G401 (cell line): ENCODE measurements around the gene TBX1. TPM values are rescaled to one million over a fixed set of nuclear protein-coding genes. Genes with fewer than 3 reads are reported as not detected.
"Not testable (repeated sequence)": the region's sequence is repeated elsewhere in the genome, so short reads cannot be mapped to it uniquely, and the experiment has no call there.

Source experiments
- DNase-seq: peaks from one replicate; pipeline ENCODE4 v3.0.0-alpha.2; 2015; ENCODE audit warnings: low spot score
- in situ Hi-C: cut with HindIII; loops from 2 replicates; pipeline ENCODE4 v1.10.0; 2016; ENCODE audit warnings: low sequenced_read_pairs, mixed read lengths
- total RNA-seq: library from RNA; depleted of rRNA; stranded (reverse); fragments of >200 nt; shearing (Covaris generic); gene quantifications from 2 replicates; pipeline ENCODE4 v1.2.3, GENCODE V29; 2014

Gene TBX1
- total RNA-seq, 1 experiment from 2014 or later, result 32.1 TPM

DNA sequence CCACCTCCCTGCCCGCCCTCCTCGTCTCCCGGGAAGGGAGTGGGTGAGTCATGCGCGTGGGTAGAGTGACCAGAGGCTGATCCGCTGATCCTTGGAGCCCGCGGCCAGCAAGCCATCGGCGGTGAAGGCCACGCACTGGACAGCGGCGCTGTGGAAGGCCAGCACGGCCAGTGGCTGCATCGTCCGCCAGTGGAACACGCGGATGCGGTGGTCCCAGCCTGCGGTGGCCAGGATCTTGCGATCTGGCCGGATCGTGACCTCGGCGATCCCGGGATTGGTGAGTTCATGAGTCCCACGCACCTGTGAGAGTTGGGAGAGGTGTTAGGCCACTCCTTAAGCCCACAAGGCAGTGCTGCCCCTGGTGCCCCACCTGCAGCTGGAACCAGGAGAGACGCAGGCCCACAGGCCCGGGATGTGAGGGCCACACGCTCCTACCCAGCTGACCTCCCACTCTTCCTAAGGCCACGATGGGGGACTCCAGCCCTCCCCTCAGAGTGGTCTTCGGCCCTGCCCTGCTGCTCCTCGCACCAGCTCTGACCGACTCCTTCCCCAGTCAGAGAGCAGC lies 28.2 kb downstream of the TBX1 start:
- DNase-seq, result no peak
- in situ Hi-C loops, result no loop called here

DNA sequence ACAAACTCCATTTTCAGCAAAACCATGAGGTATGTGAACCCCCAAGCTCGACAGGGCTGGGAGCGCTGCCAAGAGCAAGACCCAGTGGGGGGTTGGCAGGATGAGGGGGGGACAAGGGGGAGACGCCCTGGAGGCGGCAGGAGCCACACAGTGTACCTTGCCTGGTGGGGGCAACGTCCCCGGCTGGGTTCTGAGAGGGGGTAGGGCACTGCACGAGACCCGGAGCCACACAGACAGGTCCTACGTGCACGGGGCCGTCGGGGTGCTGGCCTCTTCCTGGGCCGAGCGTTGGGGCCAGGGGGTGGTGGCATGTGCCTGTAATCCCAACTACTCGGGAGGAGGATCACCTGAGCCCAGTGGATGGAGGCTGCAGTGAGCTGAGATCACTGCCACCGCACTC lies 28.8 kb downstream of the TBX1 start:
- in situ Hi-C loops, result no loop called here
- DNase-seq, result no peak

DNA sequence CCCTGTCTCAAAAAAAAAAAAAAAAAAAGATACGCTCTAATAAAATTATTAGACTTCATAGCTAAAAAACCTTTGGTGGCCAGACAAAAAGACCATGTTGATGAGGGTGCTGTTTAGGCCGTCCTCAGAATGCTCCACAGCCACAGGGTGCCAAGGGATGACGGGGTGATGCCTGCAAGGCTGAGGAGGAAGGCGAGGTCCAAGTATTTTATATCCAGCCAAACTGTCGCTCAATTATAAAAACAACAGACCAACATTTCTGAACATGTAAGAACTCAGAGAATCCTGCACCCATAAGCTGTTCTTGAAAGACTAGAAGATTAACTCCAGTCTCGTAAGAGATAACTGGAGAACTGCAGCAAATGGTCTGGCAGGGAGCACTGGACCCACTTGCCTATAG lies 29.2 kb downstream of the TBX1 start:
- in situ Hi-C loops, result no loop called here
- DNase-seq, result no peak

DNA sequence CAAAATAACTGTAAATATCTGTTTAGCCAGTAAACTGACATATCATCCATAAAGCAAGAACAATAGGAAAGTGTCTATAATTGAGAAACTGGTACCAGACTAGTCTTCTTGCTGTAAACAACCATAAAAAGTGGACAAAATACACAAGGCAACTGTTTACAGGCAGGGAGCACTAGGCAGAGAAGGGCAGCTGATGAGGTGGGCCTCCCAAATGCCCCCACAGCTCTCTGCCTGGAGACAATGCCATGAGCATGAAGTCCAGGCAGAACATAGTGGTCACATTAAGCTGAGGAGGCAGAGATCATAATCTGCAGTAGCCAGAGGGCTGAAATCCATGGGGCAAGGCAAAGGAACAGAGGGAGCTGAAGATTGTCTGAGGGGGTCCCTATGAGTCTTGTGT lies 30.7 kb downstream of the TBX1 start:
- in situ Hi-C loops, result no loop called here

DNA sequence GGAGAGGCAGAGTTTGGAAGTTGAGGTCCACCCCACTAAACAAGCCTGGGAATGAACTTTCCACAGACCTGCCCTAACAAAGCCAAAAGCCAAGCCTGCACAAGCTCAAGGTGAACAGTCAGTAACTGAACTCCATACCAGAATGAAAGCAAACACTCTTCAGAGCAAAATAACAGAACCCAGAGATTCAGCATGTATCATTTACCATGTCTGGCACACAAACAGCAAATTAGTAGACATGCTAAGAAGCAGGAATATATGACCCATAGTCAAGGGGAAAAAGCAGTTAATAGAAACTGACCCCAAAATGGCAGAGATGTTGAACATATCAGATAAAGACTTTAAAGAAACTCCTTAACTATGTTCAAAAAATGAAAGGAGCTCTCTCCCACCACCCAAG lies 31.3 kb downstream of the TBX1 start:
- in situ Hi-C loops, result no loop called here
- no peak for DNase-seq

More for the DNA sequence above, 30.7 kb downstream of the TBX1 start:
- no peak for DNase-seq

DNA sequence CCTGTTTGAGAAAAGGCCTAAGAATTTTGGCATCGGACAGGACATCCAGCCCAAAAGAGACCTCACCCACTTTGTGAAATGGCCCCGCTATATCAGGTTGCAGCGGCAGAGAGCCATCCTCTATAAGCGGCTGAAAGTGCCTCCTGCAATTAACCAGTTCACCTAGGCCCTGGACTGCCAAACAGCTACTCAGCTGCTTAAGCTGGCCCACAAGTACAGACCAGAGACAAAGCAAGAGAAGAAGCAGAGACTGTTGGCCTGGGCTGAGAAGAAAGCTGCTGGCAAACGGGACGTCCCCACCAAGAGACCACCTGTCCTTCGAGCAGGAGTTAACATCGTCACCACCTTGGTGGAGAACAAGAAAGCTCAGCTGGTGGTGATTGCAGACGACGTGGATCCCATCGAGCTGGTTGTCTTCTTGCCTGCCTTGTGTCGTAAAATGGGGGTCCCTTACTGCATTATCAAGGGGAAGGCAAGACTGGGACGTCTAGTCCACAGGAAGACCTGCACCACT lies 31.9 kb downstream of the TBX1 start:
- DNase-seq, in situ Hi-C loops: not testable (repeated sequence)

DNA sequence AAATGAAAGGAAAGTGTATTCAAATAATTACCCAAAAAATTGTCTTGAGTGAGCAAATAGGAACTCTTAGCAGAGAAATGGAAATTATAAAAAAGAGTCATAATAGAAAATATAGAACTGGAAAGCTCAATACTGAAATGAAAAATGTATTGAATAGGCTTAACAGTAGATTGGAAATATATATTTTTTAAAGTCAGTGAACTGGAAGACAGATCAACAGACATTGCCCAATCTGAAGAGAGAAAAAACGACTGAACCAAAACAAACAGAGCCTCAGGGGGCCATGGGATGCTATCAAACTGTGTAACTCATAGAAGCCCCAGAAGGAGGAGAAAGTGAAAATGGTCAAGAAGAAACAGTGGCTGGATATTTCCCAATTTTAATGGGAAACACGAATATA lies 32.6 kb downstream of the TBX1 start:
- no peak for DNase-seq
- in situ Hi-C loops, result no loop called here

DNA sequence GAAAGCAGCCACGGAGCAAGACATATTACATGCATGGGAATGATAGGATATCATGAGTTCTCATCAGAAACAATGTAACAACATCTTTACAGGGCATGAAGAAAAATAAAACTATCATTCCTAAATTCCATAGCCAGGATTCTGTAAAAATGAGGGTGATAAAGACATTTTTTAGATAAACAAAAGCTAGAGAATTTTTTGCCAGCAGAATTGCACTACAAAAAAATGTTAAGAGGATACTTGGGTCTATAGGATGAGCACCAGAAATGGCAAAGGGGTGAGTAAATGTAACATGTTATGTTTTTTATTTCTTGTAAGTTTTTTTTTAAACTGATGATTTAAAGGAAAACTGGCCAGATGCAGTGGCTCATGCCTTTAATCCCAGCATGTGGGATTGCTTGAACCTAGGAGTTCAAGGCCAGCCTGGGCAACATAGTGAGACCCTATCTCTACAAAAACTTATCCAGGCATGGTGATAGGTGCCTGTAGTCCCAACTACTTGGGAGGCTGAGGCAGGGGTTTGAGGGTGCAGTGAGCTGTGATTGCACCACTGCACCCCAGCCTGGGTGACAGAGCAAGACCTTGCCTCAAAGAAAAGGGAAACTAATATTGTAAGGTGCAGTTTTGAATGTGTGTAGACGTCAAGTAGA lies 33.2 kb downstream of the TBX1 start:
- in situ Hi-C loops, result no loop called here
- no peak for DNase-seq

DNA sequence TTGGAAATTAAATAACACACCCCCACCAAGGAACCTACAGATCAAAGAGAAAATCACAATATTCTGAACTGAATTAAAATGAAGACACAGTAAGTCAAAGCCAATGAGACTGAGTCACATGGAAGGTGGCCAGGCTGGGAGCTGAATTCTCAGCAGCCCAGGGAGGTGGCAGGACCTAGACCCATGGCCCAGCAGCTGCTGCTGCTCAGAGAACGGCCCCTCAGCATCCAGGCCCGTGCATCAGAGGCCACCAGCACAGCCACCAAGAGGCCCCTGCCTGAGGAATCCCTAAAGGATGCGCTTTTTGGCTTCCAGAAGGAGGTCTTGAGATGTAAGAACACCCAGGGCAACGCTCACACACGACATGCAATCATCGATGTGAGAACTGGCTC lies 35.0 kb downstream of the TBX1 start:
- in situ Hi-C loops, result no loop called here
- no peak for DNase-seq

DNA sequence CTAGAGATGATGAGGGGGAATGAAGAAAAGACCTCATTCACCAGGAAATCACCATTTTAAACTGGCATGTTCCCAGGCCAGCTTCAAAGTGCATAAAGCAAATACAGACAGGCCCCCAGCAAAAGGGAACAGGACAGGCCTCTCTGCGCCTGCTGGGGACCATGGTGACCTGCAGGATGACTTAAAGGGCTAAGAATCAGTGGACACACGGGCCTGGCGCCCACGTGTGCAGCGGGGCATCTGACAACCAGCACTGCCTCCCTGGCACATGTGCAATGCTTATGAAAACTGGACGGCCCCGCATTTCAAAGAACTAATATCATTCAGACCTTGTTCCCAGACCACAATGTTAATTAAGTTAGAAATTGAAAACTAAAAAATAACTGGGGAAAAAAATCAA lies 35.6 kb downstream of the TBX1 start:
- DNase-seq, result no peak
- in situ Hi-C loops, result no loop called here

DNA sequence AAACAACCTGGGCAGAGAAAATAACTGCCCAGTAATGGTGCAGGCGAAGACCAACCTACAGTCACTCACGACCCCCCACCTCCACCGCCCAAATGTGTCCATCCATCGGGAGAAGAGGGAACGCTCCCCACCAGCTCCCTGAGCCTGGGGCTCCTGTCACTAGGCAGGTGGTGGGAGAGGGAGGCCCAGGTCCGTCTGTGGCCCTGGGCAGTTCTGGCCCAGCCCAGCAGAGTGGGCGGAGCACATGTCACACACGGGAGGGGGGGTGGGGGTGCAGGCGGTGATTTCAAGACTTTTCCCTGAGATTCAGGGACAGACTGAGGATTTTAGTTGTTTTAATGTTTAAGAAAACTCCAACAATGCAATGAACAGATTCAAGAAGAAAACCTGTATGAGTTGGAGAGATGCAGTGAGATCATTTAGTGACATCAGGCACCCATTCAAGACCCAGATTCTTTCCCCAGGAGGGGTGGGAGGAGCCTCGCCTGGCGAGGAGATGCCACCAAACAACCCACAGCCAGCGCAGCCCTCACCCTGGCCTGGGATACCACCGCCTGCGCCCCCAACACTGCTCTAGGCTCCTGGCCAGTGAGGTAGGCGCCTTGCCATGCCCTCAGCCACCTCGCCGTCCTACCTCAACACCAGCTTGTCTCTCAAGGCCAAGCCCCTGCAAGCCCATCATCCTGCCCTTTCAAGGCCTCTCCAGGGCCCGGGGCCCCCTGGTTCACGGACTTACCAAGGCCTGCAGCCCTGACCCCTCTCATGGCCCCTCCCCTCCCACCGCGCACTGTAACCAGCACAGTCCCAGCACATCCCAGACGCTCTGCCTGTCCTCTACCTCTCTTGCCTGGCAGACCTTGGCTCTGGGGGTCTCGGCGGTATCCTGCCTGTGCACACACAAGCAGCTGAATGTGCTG lies 36.8 kb downstream of the TBX1 start:
- no peak for DNase-seq
- in situ Hi-C loops, result no loop called here

DNA sequence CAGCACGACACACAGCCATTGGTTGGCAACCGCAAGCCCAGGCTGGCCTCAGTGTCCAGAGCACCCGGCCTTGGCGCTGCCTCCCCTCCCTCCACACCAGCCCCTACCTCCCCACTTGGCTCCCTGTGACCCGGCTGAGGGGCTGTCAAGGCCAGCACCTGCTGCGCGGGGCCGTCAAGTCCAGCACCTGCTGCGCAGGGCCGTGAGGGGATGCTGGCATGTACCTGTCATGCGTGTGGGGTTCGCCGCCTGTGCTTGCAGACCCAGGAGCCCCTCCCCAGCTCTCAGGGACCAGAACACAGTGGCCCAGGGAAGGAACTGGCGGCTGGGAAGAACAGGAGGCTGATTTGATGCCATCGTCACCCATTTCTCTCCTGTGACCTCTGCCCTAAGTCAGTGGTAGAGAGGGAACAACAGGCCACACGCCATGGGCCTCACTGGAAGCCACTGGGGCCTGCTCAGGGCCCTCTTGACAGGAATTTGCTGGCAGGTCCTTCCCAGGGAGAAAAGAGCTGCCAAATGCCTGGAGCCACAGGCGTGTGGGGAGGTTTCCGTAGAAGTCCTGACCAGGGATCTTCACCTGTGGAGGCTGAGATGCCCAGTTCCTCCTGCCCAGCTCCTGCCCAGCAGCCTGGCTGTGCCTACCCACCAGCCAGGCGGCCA lies 37.6 kb downstream of the TBX1 start:
- in situ Hi-C loops, result no loop called here
- DNase-seq, result no peak

DNA sequence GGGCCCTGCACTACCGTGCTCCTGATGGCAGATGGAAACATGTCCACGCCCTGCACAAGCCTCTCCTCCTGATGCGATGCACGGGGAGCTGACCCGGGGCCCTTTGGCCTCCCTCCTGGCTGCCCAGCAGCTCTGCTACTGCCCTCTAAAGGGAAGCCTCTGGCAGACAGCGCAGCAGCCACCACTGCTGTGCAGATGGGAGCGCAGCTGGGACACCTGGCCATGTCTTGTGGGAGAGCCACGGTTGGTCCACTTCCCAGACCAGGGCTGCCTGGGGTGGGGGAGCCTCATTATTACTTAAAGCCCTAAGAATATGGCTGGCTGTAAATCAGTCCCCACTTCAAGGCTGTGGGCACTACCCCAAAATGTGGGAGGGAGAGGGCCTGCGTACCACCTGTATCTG lies 38.3 kb downstream of the TBX1 start:
- in situ Hi-C loops, result no loop called here
- DNase-seq, result no peak

DNA sequence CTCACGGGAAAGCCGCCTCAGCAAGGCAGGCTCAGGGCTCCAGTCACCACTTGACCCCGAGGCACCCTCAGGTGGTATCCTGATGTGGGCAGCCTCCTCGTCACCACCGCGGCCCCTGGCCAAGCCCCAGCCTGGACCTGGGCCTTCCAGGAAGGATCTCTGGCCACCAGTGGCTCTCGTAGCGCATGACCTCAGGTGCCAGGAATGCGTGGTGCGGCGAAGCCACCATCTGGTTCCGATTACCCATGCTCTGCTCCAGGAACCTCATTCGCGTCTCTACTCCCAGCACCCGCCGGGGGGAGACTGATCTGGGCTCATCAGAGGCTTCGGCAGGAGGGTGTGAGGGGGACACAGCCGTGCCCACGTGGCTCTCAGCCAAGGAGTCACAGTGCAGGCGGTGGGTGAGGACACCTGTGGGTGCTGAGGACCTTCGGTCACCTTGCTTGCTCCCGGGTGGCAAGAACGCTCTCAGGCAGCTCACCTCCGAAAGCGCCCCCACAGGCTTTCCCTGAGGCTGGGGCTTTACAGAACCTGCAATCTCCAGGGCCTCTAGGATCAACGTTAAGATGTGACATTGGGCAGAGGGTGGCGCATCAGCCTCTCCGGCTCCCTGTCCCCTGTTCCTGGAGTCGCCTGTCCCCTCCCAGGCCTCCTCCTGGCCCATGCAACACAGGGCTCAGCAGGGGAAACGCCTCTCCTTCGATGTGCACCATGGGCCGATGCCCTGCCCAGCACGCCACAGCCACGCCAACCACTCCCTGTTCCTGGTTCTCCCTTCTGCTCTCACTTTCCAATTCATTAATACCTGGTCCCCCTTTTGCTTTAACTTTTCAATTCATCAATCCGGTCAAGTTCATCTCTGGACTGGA lies 39.0 kb downstream of the TBX1 start:
- DNase-seq, result peak; percentile 33
- in situ Hi-C loops, result no loop called here

DNA sequence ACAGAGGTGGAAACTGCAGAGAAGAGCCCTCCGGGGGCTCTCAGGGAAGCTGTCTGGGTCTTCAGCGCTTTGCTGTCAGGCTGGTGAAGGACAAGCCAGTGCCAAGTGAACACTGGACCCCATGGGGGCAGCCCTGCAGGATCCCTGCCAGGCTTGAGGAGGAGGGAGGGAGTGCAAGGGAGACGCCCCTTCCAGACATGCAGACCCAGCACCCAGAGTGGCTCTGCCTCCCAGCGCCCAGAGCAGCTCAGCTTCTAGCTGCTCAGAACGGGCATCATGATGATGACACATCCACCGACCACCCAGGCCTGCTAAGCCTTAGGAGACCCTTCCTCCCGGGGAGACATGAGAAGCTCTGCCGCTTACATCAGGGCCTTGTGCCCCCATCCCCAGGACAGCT lies 39.7 kb downstream of the TBX1 start:
- in situ Hi-C loops, result no loop called here
- DNase-seq, result no peak

DNA sequence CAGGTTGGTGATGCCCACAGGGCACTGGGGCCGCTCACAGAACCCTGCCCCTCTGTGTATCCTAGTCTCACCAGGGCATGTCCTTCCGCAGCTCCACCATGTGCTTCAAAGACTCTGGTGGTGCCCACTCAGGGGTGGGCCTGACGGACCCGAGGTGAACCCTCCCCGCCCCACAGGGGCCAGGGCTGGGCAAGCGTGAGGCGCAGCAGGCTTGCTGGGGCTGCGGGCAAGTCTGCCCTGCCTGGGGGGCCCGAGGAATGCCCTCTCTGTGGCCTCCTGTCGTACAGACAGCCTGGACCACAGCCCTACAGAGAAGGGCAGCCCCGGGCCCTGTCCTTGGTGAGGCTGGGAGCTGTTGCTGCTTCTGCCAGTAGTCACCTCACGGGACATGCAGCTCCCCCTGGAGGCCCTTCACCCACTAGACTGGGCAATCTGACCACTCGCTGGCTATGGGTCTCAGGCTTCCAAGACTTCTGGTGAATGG lies 40.2 kb downstream of the TBX1 start:
- DNase-seq, result no peak
- in situ Hi-C loops, result no loop called here

DNA sequence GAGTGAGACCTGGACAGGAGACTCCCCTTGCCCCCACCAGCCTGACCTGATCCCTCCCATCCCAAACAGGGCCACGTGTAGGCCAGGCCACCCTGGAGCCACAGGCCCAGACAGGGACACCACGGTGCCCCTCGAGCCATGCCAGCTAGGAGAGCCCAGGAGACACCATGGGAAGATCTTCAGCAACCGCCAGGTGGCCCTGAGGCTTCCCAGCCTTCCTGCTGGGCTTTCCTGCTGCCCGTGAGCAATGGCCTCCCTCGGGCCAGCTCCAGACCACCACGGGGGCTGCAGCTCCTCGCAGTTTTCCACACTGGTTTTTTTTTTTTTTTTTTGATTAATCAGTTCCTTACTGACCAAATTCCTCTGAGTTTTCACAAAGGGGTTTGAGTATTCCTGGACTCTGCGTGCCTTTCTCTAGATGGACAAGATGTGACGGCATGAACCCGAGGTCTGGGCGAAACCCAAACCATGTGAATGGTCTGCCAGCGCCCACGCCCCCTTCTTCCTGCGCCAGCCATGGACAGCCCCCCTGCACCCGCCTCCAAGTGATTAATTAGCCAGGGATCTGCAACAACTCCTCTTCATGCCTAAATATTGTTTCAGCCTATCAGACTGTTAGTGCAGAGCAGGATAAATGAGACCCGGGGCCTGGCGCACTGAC lies 40.9 kb downstream of the TBX1 start:
- in situ Hi-C loops, result no loop called here

More for the DNA sequence above, 40.9 kb downstream of the TBX1 start:
- no peak for DNase-seq
